GM12891 (cell line): Measurements from ENCODE around the gene GIPC1.

Experiments
- PAX5 ChIP-seq: IDR thresholded peaks from 2 replicates; pipeline ENCODE4 v1.6.1; 2011; ENCODE audit warnings: low read length, moderate library complexity, mild to moderate bottlenecking; ENCODE audit not compliant: insufficient read depth, severe bottlenecking
- POLR2AphosphoS5 ChIP-seq: IDR thresholded peaks from 2 replicates; pipeline ENCODE4 v1.6.1; 2011; ENCODE audit warnings: low read depth, low read length, control low read depth

DNA sequence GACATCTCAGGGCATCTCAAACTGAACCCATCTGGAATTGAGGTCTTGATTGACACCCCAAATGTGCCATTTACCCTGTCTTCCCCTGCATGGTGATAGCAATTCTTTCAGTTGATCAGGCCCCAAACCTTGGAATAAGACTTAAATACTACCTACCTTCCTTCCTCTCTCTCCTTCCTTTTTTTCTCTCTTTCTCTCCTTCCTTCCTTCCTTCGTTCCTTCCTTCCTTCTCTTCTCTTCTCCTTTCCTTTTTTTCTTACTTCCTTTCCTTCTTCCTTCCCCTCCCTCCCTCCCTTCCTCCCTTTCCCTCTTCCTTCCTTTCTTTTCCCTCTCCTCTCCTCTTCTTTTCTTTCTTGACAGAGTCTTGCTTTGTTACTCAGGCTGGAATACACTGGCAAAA is 7.4 kb upstream of the GIPC1 start:
- TF ChIP-seq PAX5 (no peak), POLR2AphosphoS5 (no peak)
